ENCODE data around the gene ALAD.
"Not testable (repeated sequence)": the region's sequence is repeated elsewhere in the genome, so short reads cannot be mapped to it uniquely, and the experiment has no call there.

The ALAD gene

DNA sequence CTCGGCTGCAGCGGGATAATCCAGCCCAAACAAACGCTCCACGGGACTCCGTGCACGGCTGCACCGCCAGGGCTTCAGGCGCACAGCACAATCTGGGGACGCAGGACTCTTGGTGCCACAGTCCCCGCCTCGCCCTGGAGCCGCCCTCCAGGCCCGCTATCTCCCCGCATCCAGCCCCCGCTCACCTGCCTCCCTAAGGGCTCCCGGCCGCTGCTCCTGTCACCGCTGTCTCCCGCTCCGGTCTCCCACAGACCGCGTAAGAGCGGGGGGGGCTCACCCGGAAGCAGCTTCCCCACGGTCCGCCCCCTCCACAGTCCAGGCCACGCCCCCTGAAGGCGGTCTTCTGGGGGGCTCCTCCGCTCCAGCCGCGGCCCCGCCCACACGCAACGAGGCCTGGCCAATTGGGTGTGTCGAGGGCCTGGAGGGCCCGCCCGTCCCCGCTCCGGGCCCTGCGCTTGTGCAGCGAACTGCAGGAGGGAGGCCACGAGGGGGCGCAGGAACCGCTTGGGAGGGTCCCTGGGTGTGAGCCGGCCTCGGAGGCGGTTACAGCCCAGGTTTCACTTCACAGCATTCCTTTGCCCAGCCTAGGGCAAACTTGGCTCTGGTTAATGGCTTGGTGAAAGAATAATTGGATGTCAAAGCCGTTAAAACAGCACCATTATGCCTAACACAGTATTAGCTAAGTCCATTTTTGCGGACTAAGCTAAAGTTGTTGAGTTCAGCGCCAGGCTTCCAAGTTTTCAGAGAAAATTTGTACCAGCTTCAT, at the start of gene ALAD:
TSS of gene ALAD (minus strand) at position 258 of the 766 bp plus-strand sequence. CDS start 7,725 bp downstream, outside the sequence.
- peak; percentile 97 to 99 (median 98) for DNase-seq

GRCh38 chr9:113449376-113449775, 48.3 kb upstream of the ALAD start:
- no peak for DNase-seq

- DNase-seq = peak in 3 of 6 experiments; percentile 40 to 56 (median 40)
These were observed 45.2 kb upstream of the ALAD start for GRCh38 chr9:113446323-113446740.

DNA sequence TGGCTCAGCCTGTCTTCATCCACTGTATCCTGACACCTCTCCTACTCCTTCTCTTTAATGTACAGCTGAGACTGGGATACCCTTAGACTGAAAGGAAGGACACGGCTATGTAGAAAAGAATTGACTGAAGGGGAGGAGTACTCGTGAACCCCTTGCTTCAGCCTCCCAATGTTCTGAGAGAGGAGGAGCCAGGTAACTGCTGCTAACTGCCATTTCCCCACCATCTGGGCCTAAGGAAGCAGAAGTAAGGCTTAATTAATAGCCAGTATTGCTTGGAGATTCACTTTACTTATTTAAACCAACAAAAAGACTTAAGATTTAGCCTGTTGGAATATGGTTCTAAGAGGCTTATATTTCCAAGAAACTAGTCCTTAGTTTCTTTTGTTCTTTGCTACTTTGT, 43.7 kb upstream of the ALAD start:
- no peak for DNase-seq

DNA sequence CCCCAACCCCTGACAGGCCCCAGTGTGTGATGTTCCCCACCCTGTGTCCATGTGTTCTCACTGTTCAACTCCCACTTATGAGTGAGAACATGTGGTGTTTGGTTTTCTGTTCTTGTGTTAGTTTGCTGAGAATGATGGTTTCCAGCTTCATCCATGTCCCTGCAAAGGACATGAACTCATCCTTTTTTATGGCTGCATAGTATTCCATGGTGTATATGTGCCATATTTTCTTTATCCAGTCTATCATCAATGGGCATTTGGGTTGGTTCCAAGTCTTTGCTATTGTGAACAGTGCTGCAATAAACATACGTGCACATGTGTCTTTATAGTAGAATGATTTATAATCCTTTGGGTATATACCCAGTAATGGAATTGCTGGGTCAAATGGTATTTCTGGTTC, 36.6 kb upstream of the ALAD start:
- DNase-seq = not testable (repeated sequence)

DNA sequence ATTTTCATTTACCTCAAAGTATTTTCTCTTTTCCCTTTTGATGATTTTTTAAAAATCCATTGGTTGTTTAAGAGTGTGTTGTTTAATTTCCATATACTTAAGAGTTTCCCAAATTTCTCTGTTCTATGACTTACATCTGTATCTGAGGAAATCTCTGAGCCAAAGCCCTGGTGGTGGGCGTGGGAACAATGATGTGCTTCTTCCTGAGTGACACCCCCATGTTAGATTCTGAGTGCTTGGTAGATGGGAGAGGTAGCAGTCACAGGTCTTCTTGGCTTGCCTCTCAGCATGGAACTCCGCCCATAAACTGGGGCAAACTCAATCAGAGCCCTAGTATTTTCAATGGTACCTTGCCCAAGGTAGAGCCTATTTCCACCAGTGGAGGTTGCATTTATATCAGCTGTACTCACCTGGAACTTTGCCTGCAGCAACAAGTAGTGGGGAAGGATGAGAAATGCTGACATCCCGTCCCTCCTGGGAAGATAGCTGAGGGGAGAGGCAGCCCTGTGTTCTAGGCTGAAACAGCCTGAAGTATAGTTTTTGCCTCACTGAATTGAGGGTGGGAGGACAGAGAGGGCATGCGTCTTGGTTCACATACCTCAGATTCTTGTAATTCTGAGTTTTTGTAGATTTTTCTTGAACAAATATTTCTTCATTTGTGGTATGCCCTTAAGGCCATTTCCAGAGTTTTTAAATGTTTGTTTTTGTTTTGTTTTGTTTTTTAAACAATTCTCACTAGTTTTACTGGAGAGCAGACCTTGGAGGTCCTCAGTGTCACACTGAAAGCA, 35.8 kb upstream of the ALAD start:
- DNase-seq = no peak

DNA sequence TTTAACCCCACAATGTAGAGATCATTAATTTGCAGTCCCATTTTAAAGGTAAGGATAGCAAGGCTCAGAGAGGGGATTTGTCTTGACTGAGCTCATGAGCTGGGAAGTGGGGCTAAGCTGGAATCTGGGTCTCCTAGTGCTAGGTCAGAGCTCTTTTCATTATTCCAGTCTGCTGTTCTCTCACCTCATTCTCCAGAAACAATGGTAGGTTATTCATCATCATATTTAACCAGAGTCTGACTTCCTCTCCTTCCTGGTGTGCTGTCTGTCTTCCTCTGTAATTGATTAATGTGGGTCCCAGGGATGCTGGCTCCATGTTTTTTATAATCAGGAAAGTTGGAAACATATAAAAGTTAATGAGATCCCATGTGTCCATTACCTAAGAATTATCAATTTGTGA, 30.1 kb upstream of the ALAD start:
- no peak for DNase-seq

DNA sequence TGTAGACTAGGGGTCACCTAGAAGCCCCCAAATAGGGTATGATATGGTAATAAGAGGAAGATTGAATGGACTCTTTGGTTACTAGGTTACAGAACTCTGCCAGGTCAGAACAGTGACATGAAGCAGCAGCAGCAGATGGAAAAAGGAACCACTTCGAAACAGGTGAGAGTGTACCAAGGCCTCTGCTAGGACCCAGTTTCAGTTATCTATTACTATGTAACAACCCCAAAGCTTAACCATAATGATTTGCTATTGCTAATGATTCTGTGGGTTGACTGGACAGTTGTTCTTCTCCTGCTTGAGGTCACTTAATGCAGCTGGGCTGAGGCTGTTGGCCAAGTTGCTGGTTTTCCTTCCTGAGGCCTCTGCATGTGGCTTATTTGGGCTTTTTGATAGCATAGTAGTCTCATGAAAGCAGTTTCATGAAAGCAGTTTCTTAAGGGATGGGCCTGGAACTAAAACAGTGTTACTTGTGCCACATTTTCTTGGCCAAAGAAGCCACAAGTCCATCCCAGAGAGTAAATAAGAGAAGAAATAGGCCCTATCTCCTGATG, 27.1 kb upstream of the ALAD start:
- DNase-seq = no peak

DNA sequence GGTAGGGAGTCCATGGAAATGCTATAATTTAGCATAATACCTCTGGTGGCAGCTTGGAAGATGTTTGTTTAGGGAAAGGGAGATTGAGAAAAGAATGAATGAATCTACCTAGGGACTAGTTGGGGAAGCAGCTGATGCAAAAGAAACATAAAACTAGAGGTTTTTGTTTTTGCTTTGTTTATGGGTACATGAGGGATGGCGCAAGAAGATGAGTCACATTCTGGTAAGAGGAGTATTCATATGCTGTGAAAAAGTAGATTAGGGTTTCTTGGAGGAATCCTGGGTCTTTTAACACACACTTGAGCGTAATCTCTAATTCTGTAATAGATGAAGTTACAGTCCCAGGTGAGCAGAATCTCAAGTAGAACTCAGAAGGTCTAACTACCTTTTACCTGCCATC, 26.5 kb upstream of the ALAD start:
- DNase-seq = no peak

- no peak for DNase-seq
These were observed 25.6 kb upstream of the ALAD start for GRCh38 chr9:113426701-113427100.

DNA sequence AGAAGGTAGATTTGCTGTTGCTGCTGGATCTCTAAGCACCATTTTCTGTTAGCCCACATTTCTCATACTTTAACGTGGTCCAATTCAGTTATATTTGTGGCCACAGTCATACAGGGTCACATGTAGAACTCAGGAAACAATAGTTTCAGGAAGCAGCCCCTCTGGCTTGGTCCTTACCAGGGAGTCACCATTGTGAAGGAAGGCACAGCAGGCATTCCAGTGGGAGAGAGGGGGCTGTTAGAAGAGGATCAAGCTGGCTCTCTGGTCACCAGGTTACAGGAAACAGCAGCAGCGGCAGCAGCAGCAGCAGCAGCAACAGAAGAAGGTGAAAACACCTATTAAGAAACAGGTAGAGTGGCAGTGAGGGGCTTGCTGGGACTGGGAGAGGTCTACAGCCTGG, 24.0 kb upstream of the ALAD start:
- no peak for DNase-seq

DNA sequence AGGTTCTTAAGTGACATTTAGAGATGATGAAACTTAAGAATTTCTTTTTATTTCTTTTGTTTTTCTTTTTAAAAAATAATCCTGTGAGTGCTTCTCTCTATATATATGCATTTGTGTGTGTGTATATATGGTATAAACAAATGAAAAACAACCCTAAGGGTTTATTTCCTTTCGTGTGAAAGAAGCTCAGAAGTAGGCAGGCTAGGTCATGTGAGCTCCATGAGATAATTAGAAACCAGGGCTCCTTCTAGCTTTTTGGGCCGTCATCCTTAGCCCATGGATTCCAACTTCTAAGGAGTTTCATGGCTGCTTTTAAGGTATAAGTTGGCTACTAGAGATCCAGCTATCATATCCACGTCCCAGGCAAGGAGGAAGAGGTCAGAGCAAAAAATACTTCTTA, 20.6 kb upstream of the ALAD start:
- DNase-seq = no peak

GRCh38 chr9:113417370-113417769, 16.3 kb upstream of the ALAD start:
- no peak for DNase-seq

DNA sequence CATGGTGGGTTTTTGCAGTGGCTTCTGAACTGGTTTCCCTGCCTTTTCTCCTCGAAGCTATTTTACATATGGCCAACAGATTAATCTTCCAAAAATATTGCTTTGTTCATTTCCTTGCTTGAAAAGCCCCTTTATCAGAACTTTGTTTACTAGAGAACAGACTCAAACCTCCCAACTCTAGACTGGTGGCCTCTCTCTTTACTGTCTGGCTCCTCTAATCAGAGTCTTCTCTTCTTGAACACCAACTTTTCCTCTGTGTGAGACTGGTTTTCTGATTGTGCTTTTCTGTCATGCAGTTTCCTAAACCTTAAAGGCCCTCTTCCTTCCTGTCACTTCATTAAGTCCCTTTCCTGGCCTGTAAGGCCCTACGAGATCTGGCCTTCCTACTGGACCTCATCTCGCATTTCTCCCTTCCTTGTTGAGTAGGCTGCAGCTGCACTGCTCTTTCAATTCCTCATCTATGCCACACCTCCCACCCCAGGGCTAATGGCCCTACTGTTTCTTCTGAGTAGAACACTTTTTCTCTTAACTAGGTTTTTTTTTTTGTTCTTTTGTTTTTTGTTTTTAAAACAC, 15.2 kb upstream of the ALAD start:
- no peak for DNase-seq

DNA sequence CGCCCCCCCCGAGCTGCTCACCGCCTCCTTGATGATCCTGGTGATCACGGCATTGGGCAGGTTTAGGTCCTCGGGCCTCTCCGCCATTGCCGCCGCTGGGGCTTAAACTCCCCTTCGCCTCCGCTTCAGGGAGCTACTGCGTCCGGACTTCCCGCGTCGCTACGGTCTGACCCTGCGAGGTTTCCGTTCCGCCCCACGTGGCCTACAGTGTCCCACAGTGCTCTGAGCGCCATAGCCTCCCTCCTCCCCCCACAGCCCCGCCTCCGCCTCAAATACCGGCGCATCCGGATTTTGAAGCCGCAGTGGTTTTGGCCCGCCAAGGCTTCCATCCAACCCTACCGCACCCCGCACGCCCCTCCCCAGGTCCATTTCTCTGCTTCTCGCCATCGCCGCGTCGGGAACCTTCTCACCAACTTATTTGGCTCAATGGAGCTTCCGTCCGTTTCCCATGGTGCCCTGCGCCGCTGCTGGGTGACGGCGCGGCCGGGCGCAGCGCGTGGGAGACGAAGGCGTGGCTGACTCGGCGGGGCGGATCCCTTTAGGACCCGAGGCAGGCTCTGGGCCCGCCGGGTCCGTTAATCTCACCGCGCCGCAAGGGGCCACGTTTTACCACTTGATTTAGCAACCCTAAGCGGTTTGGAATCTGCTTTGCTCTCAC, 9.3 kb upstream of the ALAD start, which contains the start of the genes C9orf43 and POLE3:
TSS of gene C9orf43 (plus strand) at position 541 of the 658 bp plus-strand sequence. CDS start 2,747 bp downstream, outside the sequence.
TSS of gene POLE3 (minus strand) at position 469 of the 658 bp plus-strand sequence. CDS start at position 87, 382 bp downstream.
- DNase-seq = peak; percentile 88 to 98 (median 94)

DNA sequence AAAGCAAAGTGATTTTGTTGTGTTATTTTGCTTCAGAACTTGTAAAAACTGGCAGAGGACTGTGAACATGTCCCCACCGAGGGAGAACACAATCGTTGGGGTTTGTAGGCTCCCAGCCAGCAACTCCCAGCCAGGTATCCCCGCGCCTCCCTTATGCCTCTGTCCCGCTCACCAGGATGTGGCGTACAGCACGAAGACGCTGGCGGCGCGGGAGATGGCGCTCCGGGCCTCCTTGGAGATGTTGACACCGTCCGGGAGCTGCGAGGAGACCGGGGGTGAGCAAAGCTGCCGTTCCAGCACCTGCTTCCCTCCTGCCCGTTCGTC, 8.8 kb upstream of the ALAD start:
- DNase-seq = no peak

- DNase-seq = no peak
These were observed 8.4 kb upstream of the ALAD start for GRCh38 chr9:113409481-113409880.

DNA sequence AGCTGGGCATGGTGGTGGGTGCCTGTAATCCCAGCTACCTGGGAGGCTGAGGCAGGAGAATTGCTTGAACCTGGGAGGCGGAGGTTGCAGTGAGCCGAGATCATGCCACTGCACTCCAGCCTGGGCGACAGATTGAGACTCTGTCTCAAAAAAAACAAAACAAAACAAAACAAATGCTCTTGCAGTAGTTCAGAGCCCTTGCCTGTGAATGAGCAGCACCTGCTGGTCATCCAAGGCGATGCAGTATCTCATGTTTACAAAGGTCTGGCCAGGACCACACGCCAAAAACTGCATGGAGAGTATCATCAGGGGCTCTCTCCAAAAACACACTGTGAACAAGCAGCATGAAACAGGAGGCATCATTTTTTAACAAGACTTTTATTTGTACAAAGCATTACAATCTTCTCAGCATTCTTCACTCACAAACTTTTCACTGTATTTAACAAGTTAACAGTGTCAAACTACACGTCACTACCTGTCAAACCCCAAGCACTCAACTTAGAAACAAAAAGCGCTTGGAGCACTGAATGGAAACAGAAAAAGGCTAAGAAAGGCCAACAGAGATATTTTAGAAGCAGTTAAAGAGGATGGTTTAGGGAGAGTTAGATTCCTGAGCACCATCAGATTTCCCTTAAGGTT, 5.9 kb upstream of the ALAD start:
- peak; percentile 26 to 59 (median 48) for DNase-seq

GRCh38 chr9:113406353-113406752, 5.3 kb upstream of the ALAD start:
- DNase-seq = not testable (repeated sequence)

DNA sequence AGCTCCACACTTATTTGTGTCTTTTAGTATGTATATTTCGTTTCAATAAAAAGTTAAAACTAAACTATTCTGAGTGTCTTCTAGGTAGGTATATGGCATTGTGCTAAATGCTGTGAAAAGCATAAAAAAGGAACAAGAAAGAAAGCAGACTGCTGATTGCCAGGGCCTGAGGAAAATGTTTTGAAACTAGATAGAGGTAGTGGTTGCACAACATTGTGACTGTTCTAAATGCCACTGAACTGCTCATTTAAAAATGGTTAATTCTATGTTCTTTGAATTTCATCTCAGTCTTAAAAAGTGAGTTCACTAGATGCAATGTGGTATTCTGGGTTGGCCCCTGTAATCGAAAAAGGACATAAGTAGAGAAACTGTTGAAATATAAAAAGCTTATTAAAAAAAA, 2.6 kb upstream of the ALAD start:
- DNase-seq = no peak

DNA sequence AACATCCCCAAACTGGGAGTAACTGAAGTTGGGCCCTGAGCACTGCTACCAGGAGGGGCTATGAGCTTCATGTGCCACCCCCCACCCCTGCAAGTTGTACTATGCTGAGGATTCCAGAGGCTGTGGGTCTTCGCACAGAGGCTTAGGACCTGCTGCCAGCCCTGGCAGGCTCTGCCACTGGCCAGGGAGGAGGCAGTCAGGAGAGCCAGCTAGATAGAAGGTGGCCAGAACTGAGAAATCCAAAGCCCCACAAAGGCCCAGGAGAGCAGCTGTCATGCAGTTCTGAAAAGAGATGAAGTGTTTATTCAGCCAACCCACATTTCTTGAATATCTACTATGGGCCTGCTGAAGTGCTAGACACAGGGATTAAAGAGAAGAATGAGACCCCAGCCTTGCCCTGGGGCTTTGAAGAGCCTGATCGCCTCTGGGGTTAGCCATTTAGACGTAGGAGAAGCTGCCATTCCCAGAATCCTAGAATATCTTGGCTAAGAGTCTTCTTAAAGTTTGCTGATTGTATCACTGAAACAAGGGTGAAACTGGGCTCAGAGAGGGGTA, 1.4 kb downstream of the ALAD start:
- no peak for DNase-seq

DNA sequence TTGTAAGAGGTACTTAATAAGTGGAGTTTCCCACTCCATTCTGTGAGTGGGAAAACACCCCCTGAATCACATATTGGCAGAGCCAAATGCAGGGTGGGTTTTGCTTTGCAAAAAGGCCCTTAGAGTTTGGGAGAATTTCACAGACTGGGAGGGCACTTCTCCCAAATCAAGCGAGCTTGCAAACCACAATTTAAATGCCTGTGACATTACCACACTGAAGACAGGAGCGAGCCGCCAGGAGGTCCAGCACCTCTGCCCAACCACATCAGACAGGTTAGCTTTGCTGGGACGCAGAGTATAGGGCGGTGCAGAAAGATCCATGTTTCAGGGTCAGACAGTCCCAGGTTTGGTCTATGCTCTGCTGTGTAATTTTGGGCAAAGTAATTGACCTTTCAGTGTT, 2.3 kb downstream of the ALAD start:
- DNase-seq = no peak
